Gastroesophageal sphincter (tissue), 3 donors: ENCODE data around the gene PTPRN2.
"Not testable (repeated sequence)": the region's sequence is repeated elsewhere in the genome, so short reads cannot be mapped to it uniquely, and the experiment has no call there.

Experiments
- POLR2A ChIP-seq, 2 donors: fragments of 450-650 bp; IDR thresholded peaks; one replicate each; pipeline ENCODE4 v1.6.1; 2017; ENCODE audit warnings: antibody characterized with exemption in 2 of 2, mild to moderate bottlenecking in 2 of 2, moderate library complexity in 1 of 2
- TF ChIP-seq, protein P1 (sequence below), 4 experiments: fragments of 200-600 bp in 2 of 4; fragments of 450-650 bp in 2 of 4; sonication (generic) in 1 of 4; IDR thresholded peaks; one replicate each; pipeline ENCODE4 v1.5.1; 2017 to 2019; ENCODE audit warnings: antibody characterized with exemption in 4 of 4, mild to moderate bottlenecking in 2 of 4, moderate library complexity in 2 of 4

DNA sequence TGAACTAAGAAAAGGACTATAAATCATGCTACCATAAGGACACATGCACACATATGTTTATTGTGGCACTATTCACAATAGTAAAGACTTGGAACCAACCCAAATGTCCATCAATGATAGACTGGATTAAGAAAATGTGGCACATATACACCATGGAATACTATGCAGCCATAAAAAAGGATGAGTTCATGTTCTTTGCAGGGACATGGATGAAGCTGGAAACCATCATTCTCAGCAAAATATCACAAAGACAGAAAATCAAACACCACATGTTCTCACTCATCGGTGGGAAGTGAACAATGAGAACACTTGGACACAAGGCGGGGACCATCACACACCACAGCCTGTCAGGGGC is 922.0 kb downstream of the PTPRN2 start:
- TF ChIP-seq, protein P1, sequence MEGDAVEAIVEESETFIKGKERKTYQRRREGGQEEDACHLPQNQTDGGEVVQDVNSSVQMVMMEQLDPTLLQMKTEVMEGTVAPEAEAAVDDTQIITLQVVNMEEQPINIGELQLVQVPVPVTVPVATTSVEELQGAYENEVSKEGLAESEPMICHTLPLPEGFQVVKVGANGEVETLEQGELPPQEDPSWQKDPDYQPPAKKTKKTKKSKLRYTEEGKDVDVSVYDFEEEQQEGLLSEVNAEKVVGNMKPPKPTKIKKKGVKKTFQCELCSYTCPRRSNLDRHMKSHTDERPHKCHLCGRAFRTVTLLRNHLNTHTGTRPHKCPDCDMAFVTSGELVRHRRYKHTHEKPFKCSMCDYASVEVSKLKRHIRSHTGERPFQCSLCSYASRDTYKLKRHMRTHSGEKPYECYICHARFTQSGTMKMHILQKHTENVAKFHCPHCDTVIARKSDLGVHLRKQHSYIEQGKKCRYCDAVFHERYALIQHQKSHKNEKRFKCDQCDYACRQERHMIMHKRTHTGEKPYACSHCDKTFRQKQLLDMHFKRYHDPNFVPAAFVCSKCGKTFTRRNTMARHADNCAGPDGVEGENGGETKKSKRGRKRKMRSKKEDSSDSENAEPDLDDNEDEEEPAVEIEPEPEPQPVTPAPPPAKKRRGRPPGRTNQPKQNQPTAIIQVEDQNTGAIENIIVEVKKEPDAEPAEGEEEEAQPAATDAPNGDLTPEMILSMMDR (IDR thresholded peaks at IDR 0.05), result not testable (repeated sequence)
- TF ChIP-seq POLR2A (IDR thresholded peaks at IDR 0.05), result not testable (repeated sequence)
